MCF 10A (cell line): ENCODE data around the gene CTSE. TPM values are rescaled to one million over a fixed set of nuclear protein-coding genes. Genes with fewer than 3 reads are reported as not detected.

Source experiments
- BruUV-seq: library from RNA; stranded (reverse); fragments of 400-500 nt; replicated peaks from 2 replicates; lab custom pipeline; 2021; lab: Mats Ljungman, UMichigan
- CTCF ChIA-PET: fragments of 300-600 bp; sonication (Branson Sonifier 250); formaldehyde crosslinking; extraction: SDS; loops from one replicate; lab custom pipeline; 2021; ENCODE audit warnings: antibody characterized with exemption, inconsistent platforms; lab: Yijun Ruan, JAX
- POLR2A ChIA-PET: fragments of 300-600, 350-650 bp; sonication (Branson Sonifier 250); formaldehyde crosslinking; extraction: SDS; loops from one replicate; lab custom pipeline; 2020; ENCODE audit warnings: antibody characterized with exemption, inconsistent platforms; lab: Yijun Ruan, JAX
- DNase-seq: peaks from one replicate; pipeline ENCODE4 v3.0.0-alpha.2; 2018; ENCODE audit not compliant: unreplicated experiment
- H3K27ac Mint-ChIP-seq: one replicate; pipeline ENCODE4 v1.8.0; 2022; ENCODE audit warnings: mild to moderate bottlenecking, low read depth, mixed read lengths; ENCODE audit not compliant: unreplicated experiment
- H3K27me3 Mint-ChIP-seq: one replicate; pipeline ENCODE4 v1.8.0; 2022; ENCODE audit warnings: mixed read lengths; ENCODE audit not compliant: insufficient read depth, unreplicated experiment
- H3K36me3 Mint-ChIP-seq: one replicate; pipeline ENCODE4 v1.8.0; 2022; ENCODE audit warnings: mild to moderate bottlenecking, moderate library complexity, mixed read lengths; ENCODE audit not compliant: insufficient read depth, unreplicated experiment
- H3K4me1 Mint-ChIP-seq: one replicate; pipeline ENCODE4 v1.8.0; 2022; ENCODE audit warnings: mixed read lengths; ENCODE audit not compliant: insufficient read depth, unreplicated experiment
- H3K4me3 Mint-ChIP-seq: one replicate; pipeline ENCODE4 v1.8.0; 2022; ENCODE audit warnings: mild to moderate bottlenecking, moderate library complexity, mixed read lengths; ENCODE audit not compliant: unreplicated experiment
- H3K9me3 Mint-ChIP-seq: one replicate; pipeline ENCODE4 v1.8.0; 2022; ENCODE audit warnings: mixed read lengths; ENCODE audit not compliant: unreplicated experiment
- intact Hi-C: fragments of 100-400 bp; cut with micrococcal nuclease; formaldehyde crosslinking; loops from 2 replicates; pipeline ENCODE4 v1.14.1; 2022
- total RNA-seq: library from RNA; stranded (reverse); gene quantifications from 2 replicates; pipeline ENCODE4 v1.2.3, GENCODE V29; 2022
- TF ChIP-seq, protein P1 (sequence below): fragments of 200-600 bp; IDR thresholded peaks from one replicate; pipeline ENCODE4 v1.8.0; 2022; ENCODE audit warnings: antibody characterized with exemption, mild to moderate bottlenecking; ENCODE audit not compliant: unreplicated experiment

Gene CTSE
- total RNA-seq, 1 experiment from 2014 or later, result 0.79 TPM

DNA sequence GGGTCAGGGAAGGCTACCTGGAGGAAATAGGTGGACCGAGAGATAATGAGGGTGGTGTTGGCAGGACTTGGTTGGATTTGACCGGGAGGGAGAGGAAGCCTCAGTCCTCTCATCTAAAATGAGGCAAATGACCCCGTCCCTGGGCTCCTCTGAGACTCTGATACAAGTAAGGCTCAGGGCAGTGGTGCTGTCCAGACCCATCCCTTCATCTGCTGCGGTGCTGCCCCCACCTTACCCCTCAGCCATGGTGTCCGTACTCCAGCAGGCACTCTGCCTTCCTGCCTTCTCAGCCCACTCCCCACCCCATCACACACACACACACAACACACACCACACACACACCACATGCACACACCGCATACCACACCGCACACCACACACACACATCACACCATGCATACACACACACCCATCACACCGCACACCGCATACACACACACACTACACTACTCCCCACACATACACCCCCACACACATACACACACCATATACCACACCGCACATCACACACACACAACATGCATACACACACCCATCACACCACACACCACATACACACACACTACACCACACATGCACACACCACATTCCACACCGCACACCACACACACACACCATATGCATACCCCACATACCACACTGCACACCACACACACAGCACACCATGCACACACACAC, 51.1 kb downstream of the CTSE start:
- POLR2A ChIA-PET, result interaction anchor here (0.8 to 3.5 kb wide), 6 partner anchors 11 to 133 kb away, joined by 3 to 38 read pairs (median 3); no protein-coding TSS in a partner anchor

DNA sequence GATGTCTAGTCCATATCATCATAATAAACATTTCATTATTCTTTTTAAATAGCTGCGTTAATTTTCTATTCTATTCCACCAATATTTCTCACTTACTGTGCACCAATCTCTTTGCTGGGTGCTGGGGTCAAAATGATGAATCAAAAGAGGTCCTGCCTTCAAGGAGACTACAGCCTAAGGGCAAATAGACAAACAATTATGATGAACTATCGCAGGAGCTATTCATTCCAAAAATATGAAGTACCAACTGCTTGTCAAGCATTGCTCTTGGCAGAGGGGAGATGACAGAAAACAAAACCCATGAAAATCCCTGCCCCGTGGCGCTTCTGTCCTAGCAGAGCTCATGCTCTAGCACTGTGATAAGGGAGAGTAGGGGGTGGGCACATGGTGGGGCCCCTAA, 51.6 kb downstream of the CTSE start:
- ChIA-PET CTCF (interaction anchor here (0.9 to 6.3 kb wide), 7 partner anchors 13 to 313 kb away, joined by 4 to 111 read pairs (median 8); no protein-coding TSS in a partner anchor), POLR2A (interaction anchor here (0.8 to 3.5 kb wide), 8 partner anchors 10 to 133 kb away, joined by 3 to 38 read pairs (median 3); no protein-coding TSS in a partner anchor)
- intact Hi-C loops, result no loop called here
- Mint-ChIP-seq H3K4me3 (no peak overlapping the region), H3K36me3 (peaks cover 10% of the 10 kb centered on the region), H3K27me3 (peaks cover 14% of the 10 kb centered on the region), H3K4me1 (peaks cover 40% of the 10 kb centered on the region), H3K9me3 (peaks cover 24% of the 10 kb centered on the region), H3K27ac (no peak overlapping the region)
- TF ChIP-seq, protein P1, sequence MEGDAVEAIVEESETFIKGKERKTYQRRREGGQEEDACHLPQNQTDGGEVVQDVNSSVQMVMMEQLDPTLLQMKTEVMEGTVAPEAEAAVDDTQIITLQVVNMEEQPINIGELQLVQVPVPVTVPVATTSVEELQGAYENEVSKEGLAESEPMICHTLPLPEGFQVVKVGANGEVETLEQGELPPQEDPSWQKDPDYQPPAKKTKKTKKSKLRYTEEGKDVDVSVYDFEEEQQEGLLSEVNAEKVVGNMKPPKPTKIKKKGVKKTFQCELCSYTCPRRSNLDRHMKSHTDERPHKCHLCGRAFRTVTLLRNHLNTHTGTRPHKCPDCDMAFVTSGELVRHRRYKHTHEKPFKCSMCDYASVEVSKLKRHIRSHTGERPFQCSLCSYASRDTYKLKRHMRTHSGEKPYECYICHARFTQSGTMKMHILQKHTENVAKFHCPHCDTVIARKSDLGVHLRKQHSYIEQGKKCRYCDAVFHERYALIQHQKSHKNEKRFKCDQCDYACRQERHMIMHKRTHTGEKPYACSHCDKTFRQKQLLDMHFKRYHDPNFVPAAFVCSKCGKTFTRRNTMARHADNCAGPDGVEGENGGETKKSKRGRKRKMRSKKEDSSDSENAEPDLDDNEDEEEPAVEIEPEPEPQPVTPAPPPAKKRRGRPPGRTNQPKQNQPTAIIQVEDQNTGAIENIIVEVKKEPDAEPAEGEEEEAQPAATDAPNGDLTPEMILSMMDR, result no peak
- BruUV-seq, result no TSS peak
- DNase-seq, result no peak

More for the DNA sequence above, 51.1 kb downstream of the CTSE start:
- CTCF ChIA-PET, result interaction anchor here (1.1 to 6.3 kb wide), 3 partner anchors 16 to 313 kb away, joined by 4 to 111 read pairs (median 14); no protein-coding TSS in a partner anchor
- H3K36me3 Mint-ChIP-seq, result peaks cover 10% of the 10 kb centered on the region
- peaks cover 40% of the 10 kb centered on the region for H3K4me1 Mint-ChIP-seq
- peak overlapping the region; percentile 3 for H3K27ac Mint-ChIP-seq
- no peak for DNase-seq
- BruUV-seq, result no TSS peak
- TF ChIP-seq, protein P1, result no peak
- H3K27me3 Mint-ChIP-seq, result peaks cover 14% of the 10 kb centered on the region
- no peak overlapping the region for H3K4me3 Mint-ChIP-seq
- intact Hi-C loops, result no loop called here
- H3K9me3 Mint-ChIP-seq, result peaks cover 24% of the 10 kb centered on the region

DNA sequence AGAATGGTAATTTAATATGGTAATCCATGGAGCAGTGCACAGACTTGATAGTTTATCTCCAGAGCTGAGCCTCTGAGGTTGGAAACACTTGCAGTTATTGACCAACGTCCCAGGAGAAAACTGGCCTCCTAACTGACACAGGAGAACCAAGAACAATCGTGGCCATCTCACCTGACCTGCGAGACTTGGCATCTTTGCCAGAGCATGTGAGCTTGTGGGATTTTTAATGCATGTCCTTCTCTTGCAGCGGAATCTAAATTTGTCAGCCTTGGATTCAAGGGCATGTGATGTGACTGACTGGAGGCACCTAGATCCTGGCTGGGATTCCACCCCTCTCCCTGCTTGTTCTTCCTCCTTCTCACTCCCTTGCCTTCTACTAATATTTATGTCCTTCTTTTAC, 52.6 kb downstream of the CTSE start:
- no peak for DNase-seq
- ChIA-PET CTCF (interaction anchor here (0.9 to 6.3 kb wide), 10 partner anchors 12 to 312 kb away, joined by 3 to 111 read pairs (median 9); no protein-coding TSS in a partner anchor), POLR2A (interaction anchor here (0.6 to 3.5 kb wide), 6 partner anchors 11 to 338 kb away, joined by 3 to 38 read pairs (median 4); no protein-coding TSS in a partner anchor)
- BruUV-seq, result no TSS peak
- Mint-ChIP-seq H3K4me3 (no peak overlapping the region), H3K9me3 (peaks cover 24% of the 10 kb centered on the region), H3K27me3 (peaks cover 14% of the 10 kb centered on the region), H3K36me3 (peaks cover 10% of the 10 kb centered on the region), H3K27ac (no peak overlapping the region), H3K4me1 (peaks cover 40% of the 10 kb centered on the region)
- TF ChIP-seq, protein P1, result no peak
- intact Hi-C loops, result no loop called here

DNA sequence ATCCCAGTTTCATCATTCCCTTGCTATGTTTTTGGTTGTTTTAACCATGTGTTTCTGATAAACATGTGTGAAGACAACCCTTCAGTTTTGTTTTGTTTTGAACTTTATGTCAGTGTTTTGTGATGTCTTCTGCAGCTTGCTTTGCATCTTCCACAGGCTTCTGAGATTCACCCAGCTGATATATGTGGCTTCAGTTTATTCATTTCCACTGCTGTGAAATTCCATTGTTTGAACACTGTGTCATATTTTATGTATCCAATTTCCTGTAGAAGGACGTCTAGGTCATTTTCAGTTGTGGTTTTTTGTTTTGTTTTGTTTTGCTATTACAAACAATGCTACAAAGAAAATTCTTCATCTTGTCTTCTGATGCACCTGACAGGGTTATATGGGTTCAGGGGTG, 53.2 kb downstream of the CTSE start:
- DNase-seq, result no peak
- no peak overlapping the region for H3K4me3 Mint-ChIP-seq
- peaks cover 14% of the 10 kb centered on the region for H3K27me3 Mint-ChIP-seq
- ChIA-PET CTCF (interaction anchor here (1.0 to 6.3 kb wide), 8 partner anchors 19 to 311 kb away, joined by 3 to 111 read pairs (median 11); no protein-coding TSS in a partner anchor), POLR2A (interaction anchor here (1.1 to 3.5 kb wide), 4 partner anchors 11 to 43 kb away, joined by 3 to 38 read pairs (median 6); no protein-coding TSS in a partner anchor)
- TF ChIP-seq, protein P1, result no peak
- BruUV-seq, result no TSS peak
- intact Hi-C loops, result no loop called here
- H3K9me3 Mint-ChIP-seq, result peaks cover 24% of the 10 kb centered on the region
- no peak overlapping the region for H3K27ac Mint-ChIP-seq
- peaks cover 10% of the 10 kb centered on the region for H3K36me3 Mint-ChIP-seq
- H3K4me1 Mint-ChIP-seq, result peaks cover 40% of the 10 kb centered on the region
